ENCODE data around the gene KRT81.

DNA sequence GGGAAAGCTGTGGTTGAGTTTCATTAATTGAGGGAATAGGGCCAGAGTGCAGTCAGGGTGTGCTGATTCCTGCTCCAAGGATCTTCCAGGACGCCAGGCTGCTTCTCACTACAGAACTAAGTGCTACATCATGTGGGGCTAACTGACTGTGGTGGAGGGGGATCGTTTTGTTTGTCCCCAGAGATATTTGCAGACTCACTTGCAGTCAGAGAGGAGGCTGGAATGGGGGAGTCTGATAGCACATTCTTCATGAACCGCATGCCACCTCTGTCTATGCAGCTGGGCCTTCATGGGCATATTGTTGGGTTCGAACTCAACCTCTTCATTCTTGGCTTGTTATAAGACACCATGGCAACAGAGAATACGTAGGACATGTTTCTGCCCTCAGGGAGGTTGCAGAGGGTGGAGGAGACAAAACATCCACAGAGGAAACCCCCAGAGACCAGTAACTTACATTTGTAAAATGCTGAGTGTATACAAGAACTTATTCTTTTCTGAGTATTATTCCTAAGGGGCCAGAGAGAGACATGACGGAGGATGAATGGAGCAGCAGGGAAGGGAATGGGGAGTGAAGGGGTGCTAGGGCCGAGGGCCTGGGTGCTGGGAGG, 45.3 kb downstream of the KRT81 start:
- TF ChIP-seq, protein P1, sequence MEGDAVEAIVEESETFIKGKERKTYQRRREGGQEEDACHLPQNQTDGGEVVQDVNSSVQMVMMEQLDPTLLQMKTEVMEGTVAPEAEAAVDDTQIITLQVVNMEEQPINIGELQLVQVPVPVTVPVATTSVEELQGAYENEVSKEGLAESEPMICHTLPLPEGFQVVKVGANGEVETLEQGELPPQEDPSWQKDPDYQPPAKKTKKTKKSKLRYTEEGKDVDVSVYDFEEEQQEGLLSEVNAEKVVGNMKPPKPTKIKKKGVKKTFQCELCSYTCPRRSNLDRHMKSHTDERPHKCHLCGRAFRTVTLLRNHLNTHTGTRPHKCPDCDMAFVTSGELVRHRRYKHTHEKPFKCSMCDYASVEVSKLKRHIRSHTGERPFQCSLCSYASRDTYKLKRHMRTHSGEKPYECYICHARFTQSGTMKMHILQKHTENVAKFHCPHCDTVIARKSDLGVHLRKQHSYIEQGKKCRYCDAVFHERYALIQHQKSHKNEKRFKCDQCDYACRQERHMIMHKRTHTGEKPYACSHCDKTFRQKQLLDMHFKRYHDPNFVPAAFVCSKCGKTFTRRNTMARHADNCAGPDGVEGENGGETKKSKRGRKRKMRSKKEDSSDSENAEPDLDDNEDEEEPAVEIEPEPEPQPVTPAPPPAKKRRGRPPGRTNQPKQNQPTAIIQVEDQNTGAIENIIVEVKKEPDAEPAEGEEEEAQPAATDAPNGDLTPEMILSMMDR (IDR thresholded peaks at IDR 0.05; ENCODE audit: low read depth, low read length, poor library complexity, severe bottlenecking), result no peak
- no peak for TF ChIP-seq EZH2phosphoT487 (IDR thresholded peaks at IDR 0.05; ENCODE audit: borderline replicate concordance, low read length)

Data from DOHH2 (cell line).